HG03439 (cell line): ENCODE measurements around the gene GUSB.
A peak's percentile ranks its signal among the peaks of the same experiment; 100 is the strongest.
"Not testable (repeated sequence)": the region's sequence is repeated elsewhere in the genome, so short reads cannot be mapped to it uniquely, and the experiment has no call there.

Experiments used
- ATAC-seq: cut with Tn5 transposase; IDR thresholded peaks from one replicate; pipeline ENCODE4 v1.9.1; 2021; ENCODE audit warnings: mild to moderate bottlenecking, moderate library complexity; ENCODE audit not compliant: unreplicated experiment

Gene GUSB

DNA sequence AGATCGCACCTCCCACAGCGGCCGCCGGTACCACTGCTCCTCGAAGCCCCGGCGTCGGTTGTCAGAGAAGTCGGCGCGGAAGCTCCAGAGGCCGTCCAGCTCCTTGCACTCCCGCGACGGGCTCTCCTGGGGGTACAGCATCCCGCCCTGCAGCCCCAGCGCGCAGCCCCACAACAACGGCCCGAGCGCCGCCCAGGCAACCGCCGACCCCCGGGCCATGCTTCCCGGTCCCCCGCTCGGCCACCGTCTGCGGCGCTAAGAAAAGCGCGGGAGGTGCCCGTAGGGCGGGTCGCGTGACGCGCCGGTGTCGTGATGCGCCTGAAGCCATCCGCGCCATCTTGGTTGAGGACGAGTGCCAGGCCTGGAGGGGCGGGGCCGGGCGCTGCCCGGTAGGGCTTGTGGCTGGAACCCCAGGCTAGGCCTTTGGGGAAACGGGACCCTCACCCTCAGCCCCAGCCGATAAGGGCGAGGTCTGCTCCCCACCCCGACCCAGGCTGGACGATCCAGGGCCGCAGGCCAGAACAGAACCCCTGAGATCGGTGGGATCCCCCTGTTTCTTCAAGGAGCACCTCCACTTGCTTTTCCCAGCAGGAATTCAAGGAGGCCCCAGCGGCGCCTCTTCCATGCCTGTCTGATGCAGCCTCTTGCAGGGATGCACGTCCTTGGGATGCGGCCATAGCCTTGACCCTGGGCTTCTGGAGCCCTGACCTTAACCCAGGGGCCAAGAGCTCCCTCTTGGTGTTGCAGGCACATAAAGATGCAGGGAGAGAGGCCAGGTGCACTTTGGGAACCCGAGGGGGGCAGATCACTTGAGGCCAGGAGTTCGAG, at the start of gene GUSB:
Gene GUSB, minus strand, starts transcription at position 249 of the 828 bp plus-strand sequence. Its CDS starts 30 bp downstream, at position 219.
- ATAC-seq = peak; percentile 79

DNA sequence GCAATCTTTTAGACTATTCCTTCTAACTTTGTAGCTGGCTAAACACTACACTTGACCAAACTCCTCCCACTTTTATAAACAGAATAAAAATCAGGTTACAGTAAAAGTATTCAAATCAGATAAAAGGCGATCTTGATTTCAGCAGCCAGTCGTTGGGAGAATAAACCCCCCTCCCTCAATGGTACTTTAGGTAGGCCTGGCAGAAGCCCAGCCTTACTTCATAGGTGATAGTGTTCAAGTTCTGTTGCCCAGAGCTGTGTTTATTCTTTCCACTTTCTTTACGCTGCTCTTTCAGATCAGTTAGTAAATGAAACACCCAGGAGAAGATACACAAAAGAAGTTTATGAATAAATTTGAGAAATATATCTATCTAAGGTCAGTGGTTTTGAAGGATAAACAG, 46.3 kb upstream of the GUSB start:
- ATAC-seq = not testable (repeated sequence)

DNA sequence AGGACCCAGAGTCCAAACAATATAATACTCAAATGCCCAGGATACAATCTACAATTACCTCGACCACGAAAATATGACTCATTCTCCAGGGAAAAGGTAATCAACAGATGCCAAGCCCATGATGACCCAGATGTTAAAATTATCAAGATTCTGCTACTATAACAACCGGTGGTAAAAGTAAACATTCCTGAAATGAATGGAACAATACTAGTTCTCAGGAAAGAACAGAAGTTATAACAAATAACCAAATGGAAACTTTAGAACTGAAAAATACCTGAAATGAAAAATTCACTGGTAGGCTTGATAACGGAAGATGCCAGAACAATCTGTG, 34.1 kb upstream of the GUSB start:
- ATAC-seq = no peak

DNA sequence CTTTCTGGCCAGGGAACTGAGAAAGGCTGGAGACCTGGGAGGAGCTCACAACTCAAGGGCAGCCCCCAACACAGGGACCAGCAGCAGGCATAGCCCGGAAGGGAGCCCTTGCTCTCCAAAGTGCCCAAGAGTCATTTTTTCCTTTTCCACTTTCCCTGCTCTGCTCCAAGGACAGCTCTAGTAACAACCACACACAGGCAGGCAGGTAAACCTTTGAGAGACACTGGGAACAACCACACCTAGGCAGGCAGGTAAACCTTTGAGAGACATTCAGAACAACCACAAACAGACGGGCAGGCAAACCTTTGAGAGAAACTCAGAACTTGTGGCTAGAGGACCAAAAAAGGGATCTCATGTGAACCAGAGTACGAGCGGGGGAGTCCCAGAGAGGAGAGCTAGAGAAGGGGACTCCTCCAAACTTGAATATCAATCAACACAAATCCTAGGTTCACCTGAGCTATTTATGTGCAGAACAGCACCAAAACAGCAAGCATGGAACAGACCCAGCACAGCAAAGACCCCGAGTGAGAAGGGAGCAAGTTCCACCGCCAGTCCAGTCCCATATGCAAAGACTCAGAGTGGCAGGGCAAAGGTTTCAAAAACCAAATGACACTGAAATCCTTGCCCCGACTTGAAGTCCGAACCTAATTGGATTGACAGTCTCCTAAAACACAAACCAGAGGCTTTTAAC, 33.6 kb upstream of the GUSB start:
- no peak for ATAC-seq

DNA sequence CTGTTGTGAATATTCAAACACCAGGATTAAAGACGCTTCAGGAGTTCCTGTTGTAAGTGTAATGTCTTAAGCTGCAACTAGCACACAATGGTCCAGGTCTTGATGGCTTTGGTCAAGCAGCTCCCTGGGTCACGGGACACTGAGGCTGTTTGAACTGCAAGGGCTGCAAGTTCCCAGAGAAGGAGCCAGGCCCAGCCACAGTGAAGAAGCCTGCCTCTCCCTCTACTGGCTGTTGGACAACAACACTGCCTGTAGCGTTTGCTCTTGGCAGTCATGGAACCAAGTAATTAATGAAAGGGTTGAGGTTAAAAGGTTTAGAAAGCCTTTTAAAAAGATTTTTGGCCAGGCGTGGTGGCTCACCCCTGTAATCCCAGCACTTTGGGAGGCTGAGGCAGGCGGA, 31.9 kb upstream of the GUSB start:
- no peak for ATAC-seq

DNA sequence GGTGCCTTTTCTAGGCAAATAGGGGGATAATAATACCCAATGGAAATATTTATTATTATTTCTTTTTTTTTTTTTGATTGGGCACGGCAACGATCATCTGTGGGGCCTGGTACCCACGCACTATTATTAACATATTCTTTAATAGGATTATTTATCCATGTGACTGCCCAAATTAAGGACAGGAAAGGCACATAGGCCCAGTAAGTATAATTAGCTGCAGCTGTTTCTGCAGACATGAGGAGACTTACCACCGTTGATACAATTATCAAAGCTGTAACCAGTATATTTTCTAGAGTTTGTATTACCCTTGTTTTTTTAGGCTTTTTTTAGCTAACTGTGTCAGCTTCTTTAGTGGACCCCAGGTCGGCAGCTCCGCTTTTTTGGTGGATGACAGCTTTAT, 25.2 kb upstream of the GUSB start:
- no peak for ATAC-seq

DNA sequence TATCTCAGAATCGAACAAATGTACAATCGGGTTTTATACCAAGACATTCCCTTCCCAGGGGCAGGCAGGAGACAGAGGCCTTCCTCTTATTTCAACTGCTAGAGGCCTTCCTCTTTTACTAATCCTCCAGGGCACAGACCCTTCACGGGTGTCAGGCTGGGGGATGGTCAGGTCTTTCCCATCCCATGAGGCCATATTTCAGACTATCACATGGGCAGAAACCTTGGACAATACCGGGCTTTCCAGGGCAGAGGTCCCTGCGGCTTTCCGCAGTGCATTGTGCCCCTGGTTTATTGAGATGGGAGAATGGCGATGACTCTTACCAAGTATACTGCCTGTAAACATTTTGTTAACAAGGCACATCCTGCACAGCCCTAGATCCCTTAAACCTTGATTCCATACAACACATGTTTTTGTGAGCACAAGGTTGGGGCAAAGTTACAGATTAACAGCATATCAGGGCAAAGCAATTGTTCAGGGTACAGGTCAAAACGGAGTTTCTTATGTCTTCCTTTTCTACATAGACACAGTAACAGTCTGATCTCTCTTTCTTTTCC, 23.2 kb upstream of the GUSB start:
- not testable (repeated sequence) for ATAC-seq

DNA sequence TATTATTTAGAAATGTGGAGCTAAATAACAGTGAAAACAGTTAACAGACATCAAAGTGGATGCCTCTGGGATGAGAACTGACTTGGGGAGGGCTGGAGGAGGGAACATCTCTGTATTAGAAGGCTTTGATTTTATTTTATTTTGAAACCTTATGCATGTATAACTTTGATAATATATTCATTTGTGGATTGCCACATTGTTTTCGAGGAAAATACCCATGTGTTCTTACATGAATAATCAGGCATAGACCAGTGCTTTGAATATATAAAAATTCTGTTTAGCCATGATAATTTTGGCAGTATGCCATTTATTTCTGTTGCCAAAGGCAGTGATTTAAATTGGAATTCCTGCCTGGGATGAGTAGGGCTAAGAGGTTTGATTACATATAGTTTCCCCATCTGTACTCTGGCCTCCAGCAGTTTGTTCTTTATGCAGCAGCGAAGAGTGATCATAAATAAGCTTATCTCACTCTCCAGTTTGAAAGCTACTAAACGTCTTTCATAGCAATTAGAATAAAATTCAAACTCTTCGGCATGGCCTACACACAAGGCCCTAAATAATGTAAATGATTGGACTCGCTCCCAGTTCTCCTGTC, 18.9 kb upstream of the GUSB start:
- ATAC-seq = not testable (repeated sequence)

DNA sequence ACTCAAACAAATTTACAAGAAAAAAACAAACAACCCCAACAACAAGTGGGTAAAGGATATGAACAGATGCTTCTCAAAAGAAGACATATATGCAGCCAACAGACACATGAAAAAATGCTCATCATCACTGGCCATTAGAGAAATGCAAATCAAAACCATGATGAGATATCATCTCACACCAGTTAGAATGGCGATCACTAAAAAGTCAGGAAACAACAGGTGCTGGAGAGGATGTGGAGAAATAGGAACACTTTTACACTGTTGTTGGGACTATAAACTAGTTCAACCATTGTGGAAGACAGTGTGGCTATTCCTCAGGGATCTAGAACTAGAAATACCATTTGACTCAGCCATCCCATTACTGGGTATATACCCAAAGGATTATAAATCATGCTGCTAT, 13.0 kb upstream of the GUSB start:
- not testable (repeated sequence) for ATAC-seq

DNA sequence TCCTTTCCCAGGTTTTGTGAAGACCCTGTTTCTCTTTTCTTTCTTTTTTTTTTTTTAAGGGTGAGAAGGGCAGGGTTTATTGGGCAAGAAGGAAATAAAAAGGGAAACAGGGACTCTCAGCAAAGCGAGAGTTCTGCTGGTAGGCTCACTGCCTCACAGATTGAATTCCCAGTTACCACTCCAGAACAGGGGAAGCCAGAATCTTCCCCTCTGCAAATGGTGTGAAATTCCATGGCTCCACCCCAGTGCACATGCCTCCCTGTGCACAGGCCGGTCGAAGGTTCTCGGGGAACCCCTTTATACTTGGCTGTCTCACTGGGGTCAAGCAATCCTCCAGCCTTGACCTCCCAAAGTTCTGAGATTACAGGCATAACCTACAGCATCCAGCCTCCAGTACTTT, 10.5 kb upstream of the GUSB start:
- ATAC-seq = no peak

DNA sequence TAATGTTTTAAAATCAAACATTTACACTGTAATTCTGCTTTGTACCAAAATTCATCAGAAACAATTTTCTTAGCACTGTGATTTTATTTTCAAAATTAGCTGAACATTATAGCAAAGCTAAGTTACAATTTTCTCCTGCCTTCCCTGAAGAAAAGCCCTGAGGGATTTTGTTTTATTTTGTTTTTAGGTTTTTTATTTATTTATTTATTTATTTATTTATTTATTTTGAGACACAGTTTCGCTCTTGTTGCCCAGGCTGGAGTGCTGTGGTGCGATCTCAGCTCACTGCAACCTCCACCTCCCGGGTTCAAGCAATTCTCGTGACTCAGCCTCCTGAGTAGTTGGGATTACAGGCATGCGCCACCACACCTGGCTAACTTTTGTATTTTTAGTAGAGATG, 9.8 kb upstream of the GUSB start:
- not testable (repeated sequence) for ATAC-seq

DNA sequence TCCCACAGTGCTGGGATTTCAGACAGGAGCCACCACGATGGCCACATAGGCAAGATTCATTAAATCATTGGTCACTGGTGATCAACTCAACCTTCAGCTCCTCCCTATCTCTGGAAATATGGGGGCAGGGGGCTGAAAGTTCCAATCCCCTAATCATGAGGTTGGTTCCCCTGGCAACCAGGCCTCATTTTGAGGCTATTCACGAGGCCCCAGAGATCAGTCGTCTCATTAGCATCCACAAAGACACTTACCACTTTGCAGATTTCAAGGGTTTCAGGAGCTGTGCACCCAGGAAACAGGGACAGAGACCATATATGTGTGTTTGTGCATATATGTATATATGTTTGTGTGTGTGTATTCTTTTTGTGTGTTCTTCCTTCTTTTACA, 7.7 kb upstream of the GUSB start:
- no peak for ATAC-seq

DNA sequence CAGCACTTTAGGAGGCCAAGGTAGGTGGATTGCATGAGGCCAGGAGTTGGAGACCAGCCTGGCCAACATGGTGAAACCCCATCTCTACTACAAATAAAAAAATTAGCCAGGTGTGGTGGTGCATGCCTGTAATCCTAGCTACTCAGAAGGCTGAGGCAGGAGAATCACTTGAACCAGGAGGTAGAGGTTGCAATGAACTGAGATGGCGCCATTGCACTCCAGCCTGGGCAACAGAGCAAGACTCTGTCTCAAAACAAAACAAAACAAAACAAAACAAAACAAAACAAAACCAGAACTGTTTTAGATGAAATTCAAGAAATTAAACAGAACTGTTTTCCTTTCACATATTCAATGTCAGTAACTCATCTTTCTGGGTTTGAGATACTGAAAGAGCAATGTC, 6.5 kb upstream of the GUSB start:
- not testable (repeated sequence) for ATAC-seq

DNA sequence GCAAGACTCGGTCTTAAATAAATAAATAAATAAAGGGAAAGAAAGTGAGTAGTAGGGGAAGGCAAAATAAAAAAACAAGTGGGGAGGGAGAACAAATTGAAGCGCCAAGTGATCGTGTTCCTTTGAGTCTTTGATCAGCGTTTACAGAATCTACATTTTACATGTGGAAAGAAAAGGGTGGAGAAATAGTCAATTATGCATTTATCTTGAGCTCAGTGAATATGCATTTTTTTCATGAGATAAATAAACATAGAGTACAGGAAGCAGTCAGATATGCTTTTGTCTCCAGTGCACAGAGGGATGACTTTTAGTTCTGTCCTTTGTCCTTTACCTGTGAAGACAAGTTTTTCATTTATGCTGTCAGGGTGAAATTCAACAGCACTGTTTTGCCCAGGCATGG, 6.1 kb upstream of the GUSB start:
- ATAC-seq = no peak

DNA sequence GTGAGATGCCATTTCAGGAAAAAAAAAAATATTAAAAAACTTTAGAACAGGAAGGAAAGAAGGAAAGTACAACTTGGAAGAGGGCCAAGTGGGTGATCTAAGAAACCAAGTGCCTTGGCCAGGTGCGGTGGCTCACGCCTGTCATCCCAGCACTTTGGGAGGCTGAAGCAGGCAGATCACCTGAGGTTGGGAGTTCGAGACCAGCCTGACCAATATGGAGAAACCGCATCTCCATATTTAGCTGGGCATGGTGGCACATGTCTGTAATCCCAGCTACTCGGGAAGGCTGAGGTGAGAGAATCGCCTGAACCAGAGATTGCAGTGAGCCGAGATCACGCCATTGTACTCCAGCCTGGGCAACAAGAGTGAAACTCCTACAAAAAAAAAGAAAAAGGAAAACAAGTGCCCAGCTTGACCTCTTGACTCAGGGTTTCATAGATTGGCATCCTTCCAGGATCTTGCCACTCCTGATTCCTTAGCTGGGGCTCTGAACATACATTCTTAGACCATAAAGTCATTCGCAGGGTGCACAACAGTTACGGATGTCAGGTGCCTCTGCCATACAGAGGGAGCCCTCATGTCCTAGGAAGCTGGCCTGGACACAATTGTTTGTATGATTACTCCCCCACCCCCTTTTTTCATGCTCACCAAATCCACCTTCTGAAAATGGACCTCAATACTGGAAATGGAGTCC, 2.1 kb upstream of the GUSB start:
- ATAC-seq = no peak

DNA sequence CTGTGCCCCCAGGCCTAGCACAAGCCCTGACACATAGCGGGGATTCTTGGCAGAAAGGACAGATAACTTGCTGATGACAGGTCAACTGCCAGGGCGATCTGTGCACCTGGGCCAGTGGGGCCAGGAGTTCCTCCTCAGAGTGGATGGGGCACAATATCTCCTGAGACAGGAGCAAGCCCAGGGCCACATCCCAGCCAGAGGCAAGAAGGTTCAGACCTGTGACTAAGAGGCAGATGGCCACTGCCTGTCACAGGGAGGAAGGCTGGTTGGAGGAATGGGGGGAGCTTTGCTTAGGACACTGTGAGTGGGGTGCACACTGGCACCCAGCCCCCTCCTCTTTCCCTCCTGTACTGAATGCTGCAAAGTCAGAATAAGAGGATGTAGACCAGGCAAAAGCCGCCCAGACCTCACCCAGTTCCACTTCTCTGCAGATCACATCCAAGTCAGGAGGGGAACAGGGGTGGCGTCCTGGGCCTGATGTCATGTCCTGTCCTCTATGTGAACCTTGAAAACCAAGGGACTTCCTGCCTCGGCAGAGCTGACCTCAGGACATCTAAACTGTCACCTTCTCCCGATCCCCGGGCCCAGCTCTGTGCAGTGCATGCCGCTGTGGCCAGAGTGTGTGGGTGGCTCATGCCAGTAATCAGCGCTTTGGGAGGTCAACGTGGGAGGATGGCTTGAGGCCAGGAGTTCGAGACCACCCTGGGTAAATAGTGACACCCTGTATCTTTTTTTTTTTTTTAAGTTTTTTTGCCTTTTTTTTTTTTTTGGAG, 1.3 kb downstream of the GUSB start:
- ATAC-seq = peak; percentile 59

DNA sequence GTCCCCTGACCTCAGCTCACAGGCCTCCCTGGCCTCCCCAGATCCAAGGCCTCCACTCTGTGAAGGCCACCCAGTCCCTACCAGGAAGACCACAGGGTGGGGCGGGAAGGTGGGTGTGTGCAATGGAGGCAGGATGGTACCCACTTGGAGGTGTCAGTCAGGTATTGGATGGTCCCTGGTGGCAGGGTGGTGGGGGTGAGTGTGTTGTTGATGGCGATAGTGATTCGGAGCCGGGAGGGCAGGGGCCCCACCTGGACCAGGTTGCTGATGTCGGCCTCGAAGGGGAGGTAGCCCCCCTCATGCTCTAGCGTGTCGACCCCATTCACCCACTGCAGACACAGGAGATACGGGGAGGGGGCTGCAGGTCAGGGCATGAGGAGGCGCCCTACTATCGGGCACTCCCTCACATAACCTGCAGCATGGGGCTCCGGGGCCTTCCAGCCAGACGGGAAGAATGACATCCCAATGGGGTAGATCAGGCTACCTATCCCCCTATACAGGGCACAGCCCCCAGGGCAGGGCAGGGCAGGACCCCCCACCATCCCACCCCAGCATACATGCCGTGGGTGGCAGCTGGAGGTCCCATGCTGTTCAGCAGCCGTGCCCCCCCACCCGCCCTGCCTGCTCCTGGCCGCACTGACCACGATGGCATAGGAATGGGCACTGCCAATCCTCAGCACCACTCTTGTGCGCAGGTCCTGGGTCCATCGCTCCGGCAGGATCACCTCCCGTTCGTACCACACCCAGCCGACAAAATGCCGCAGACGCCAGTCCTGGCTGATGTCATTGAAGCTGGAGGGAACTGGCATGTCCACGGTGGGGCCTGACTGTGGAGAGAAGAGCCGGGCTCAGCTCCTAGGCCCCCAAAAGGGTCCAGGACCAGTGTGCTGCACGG, 2.2 kb downstream of the GUSB start:
- no peak for ATAC-seq

DNA sequence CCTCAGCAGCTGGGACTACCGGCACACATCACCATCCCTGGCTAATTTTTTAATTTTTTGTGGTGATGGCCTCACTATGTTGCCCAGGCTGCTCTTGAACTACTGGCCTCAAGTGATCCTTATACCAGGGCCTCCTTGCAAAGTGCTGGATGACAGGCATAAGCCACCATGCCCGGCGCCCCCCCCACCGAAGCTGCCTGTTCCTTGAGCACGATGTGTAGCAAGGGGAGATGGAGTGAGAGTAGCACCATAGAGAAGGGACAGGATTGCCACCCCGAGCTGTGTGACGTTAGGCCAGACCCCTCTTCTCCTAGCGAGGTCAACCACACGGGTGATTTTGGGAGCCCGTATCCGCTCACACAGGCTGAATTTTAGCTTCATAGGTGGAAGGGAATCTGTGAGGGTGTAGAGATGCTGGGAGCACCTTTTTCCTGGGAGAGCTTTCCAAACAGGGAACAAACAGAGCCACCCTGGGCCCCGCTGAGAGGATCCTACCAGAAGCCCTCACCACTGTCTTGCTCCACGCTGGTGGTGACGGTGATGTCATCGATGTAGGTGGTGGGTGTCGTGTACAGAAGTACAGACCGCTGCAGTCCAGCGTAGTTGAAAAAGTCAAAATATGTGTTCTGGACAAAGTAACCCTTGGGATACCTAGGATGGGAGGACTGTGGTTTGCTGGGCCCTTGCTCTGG, 3.0 kb downstream of the GUSB start:
- no peak for ATAC-seq

DNA sequence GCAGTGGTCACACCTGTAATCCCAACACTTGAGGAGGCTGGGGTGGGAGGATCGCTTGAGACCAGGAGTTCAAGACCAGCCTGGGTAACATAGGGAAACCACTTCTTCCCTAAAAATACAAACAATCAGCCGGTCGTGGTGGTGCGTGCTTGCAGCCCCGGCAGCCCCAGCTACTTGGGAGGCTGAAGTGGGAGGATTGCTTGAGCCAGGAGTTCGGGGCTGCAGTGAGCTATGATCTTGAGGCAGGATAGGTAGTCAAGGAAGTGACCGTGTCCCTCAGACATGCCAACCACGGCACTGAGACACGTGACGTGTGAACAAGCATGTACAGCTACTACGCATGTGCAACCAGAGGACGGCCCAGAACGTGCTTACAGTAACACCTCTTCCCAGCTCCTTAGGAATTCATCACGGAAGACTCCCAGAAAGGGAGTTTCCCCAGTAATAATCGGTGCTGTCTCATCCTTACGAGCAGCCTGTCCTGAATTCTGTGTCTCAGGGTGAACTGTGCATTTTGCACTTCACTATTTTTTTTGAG, 5.3 kb downstream of the GUSB start:
- no peak for ATAC-seq
